CD14-positive monocyte (primary cell): Measurements from ENCODE around the gene RNF167. TPM values are rescaled to one million over a fixed set of nuclear protein-coding genes. Genes with fewer than 3 reads are reported as not detected.

Source experiments
- DNase-seq, 3 donors: peaks; one replicate each; pipeline ENCODE4 v3.0.0-alpha.2; 2011 to 2022
- H2AFZ ChIP-seq: 2 replicates; pipeline ENCODE4 v1.6.0; 2012; ENCODE audit warnings: mild to moderate bottlenecking, low read depth, low read length, inconsistent platforms; ENCODE audit not compliant: insufficient read depth, poor library complexity, severe bottlenecking
- H3K27ac ChIP-seq, 2 donors: 1 replicate in 1 of 2; 2 replicates in 1 of 2; pipeline ENCODE4 v1.5.1; 2012 to 2013; ENCODE audit warnings: low read length in 2 of 2, control low read depth in 1 of 2, inconsistent platforms in 1 of 2, low read depth in 1 of 2, mild to moderate bottlenecking in 1 of 2
- H3K27me3 ChIP-seq, 2 donors: one replicate each; pipeline versions ENCODE4 v1.6.0 to v1.6.1; 2011 to 2013; ENCODE audit warnings: low read length in 2 of 2; ENCODE audit not compliant: control insufficient read depth in 2 of 2, insufficient read depth in 2 of 2
- H3K36me3 ChIP-seq, 2 donors: replicated peaks in 1 of 2; 1 replicate in 1 of 2; 2 replicates in 1 of 2; pipeline versions ENCODE4 v1.5.1 to v1.6.1; 2012 to 2013; ENCODE audit warnings: low read length in 2 of 2, control low read depth in 1 of 2, inconsistent platforms in 1 of 2, mild to moderate bottlenecking in 1 of 2; ENCODE audit not compliant: insufficient read depth in 2 of 2, control insufficient read depth in 1 of 2
- H3K4me1 ChIP-seq, 2 donors: 1 replicate in 1 of 2; 2 replicates in 1 of 2; pipeline versions ENCODE4 v1.5.1 to v1.6.1; 2012 to 2013; ENCODE audit warnings: low read length in 2 of 2, control low read depth in 1 of 2, inconsistent platforms in 1 of 2, mild to moderate bottlenecking in 1 of 2, moderate library complexity in 1 of 2; ENCODE audit not compliant: insufficient read depth in 2 of 2, control insufficient read depth in 1 of 2
- H3K4me2 ChIP-seq: replicated peaks from 2 replicates; pipeline ENCODE3; 2012; ENCODE audit warnings: low read length, moderate library complexity, mild to moderate bottlenecking; ENCODE audit not compliant: poor library complexity, severe bottlenecking; ENCODE audit errors: extremely low read depth
- H3K4me3 ChIP-seq, 3 experiments: fragments of 200-600 bp in 1 of 3; sonication (generic) in 1 of 3; replicated peaks in 1 of 3; 1 replicate in 2 of 3; 2 replicates in 1 of 3; pipeline ENCODE4 v1.5.1; 2011 to 2013; ENCODE audit warnings: low read length in 3 of 3, mild to moderate bottlenecking in 3 of 3, control low read depth in 2 of 3, low read depth in 2 of 3, inconsistent platforms in 1 of 3, moderate library complexity in 1 of 3
- H3K79me2 ChIP-seq: 2 replicates; pipeline ENCODE4 v1.6.0; 2012; ENCODE audit warnings: mild to moderate bottlenecking, control low read depth, inconsistent platforms, low read length, moderate library complexity; ENCODE audit not compliant: insufficient read depth
- H3K9ac ChIP-seq: 2 replicates; pipeline ENCODE4 v1.6.0; 2017; ENCODE audit warnings: low read length, mild to moderate bottlenecking; ENCODE audit not compliant: insufficient read depth, poor library complexity, severe bottlenecking
- H3K9me3 ChIP-seq, 2 donors: replicated peaks in 1 of 2; 1 replicate in 1 of 2; 2 replicates in 1 of 2; pipeline versions ENCODE4 v1.5.1 to v1.6.1; 2012 to 2013; ENCODE audit warnings: low read length in 2 of 2, control low read depth in 1 of 2; ENCODE audit not compliant: control insufficient read depth in 1 of 2, insufficient read depth in 1 of 2
- H4K20me1 ChIP-seq: 2 replicates; pipeline ENCODE4 v1.6.0; 2012; ENCODE audit warnings: mild to moderate bottlenecking, low read length, control low read depth, moderate library complexity; ENCODE audit not compliant: insufficient read depth
- H3K27ac Mint-ChIP-seq, 7 donors: one replicate each; pipeline ENCODE4 v1.8.0; 2020; ENCODE audit warnings: mild to moderate bottlenecking in 7 of 7, mixed read lengths in 7 of 7, moderate library complexity in 6 of 7, inconsistent platforms in 2 of 7
- H3K27me3 Mint-ChIP-seq, 3 donors: one replicate each; pipeline ENCODE4 v1.8.0; 2021 to 2022; ENCODE audit warnings: low read depth in 3 of 3, mild to moderate bottlenecking in 3 of 3, mixed read lengths in 3 of 3, moderate library complexity in 3 of 3, inconsistent platforms in 1 of 3
- H3K36me3 Mint-ChIP-seq, 2 donors: one replicate each; pipeline ENCODE4 v1.8.0; 2020; ENCODE audit warnings: mixed read lengths in 2 of 2, inconsistent platforms in 1 of 2, mild to moderate bottlenecking in 1 of 2
- H3K4me1 Mint-ChIP-seq: one replicate; pipeline ENCODE4 v1.8.0; 2020; ENCODE audit warnings: mild to moderate bottlenecking, mixed read lengths
- H3K4me3 Mint-ChIP-seq, 2 donors: one replicate each; pipeline ENCODE4 v1.8.0; 2020; ENCODE audit warnings: mild to moderate bottlenecking in 2 of 2, mixed read lengths in 2 of 2, moderate library complexity in 1 of 2
- H3K9me3 Mint-ChIP-seq, 7 donors: one replicate each; pipeline ENCODE4 v1.8.0; 2020 to 2022; ENCODE audit warnings: mixed read lengths in 7 of 7, mild to moderate bottlenecking in 6 of 7, moderate library complexity in 6 of 7, inconsistent platforms in 2 of 7
- WGBS: methylation state at CpG from one replicate; pipeline ENCODE4 v1.1.5; 2013; ENCODE audit warnings: missing lambda C conversion rate; ENCODE audit not compliant: insufficient coverage; 5-methylcytosine and 5-hydroxymethylcytosine counted together
- intact Hi-C, 2 donors: fragments of 100-400 bp; cut with micrococcal nuclease; formaldehyde crosslinking; loops; one replicate each; pipeline versions ENCODE4 v1.15.0 to v1.15.1; 2023
- polyA plus RNA-seq, 3 donors: library from polyadenylated mRNA; depleted of rRNA in 1 of 3; unstranded in 2 of 3; stranded (reverse) in 1 of 3; fragments of 300-500 nt in 2 of 3; fragments of >200 nt in 1 of 3; fragmentation: Illumina TruSeq in 2 of 3; gene quantifications; 1 replicate in 2 of 3; 2 replicates in 1 of 3; pipeline ENCODE4 v1.2.3, GENCODE V29; 2012 to 2021
- TF ChIP-seq, protein P1 (sequence below): fragments of 200-600 bp; IDR thresholded peaks from one replicate; pipeline ENCODE4 v1.8.0; 2022; ENCODE audit warnings: antibody characterized with exemption, mild to moderate bottlenecking

The RNF167 gene
- polyA plus RNA-seq, 3 donors, result 17.2 to 105 (median 20.6) TPM

DNA sequence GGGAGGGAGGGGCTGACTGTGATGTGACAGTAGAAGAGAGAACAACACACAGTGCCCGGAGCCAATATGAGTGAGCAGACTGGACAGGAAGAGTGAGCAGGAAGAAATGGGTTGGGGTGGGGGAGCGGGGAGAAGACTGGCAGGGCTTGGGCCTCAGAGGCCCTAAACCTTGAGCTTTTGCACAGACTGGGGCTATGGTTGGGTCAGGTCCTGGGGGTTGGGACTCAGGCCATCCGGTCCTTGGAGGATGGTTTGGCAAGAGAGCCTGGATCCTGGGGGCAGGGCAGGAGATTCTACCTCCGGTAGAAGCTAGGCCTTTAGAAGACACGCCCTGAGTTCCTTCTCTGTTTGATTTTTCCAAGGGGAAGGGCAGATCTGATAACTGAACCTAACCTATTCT is 46.3 kb downstream of the RNF167 start:
- WGBS, result 33% methylated on average over 3 of the region's 5 CpGs
- Mint-ChIP-seq H3K4me3 (peak overlapping the region; percentile 92 to 96), H3K36me3 (peaks cover 35 to 46% of the 10 kb centered on the region in 2 donors), H3K27me3 (peaks cover 0 to 1% (median 0%) of the 10 kb centered on the region in 3 donors), H3K4me1 (peaks cover 55% of the 10 kb centered on the region), H3K27ac (peak overlapping the region; percentile 81 to 97 (median 96)), H3K9me3 (peaks cover 0 to 2% (median 0%) of the 10 kb centered on the region in 7 donors)
- Histone ChIP-seq H3K79me2 (peaks cover 34% of the 10 kb centered on the region), H3K9ac (peak overlapping the region; percentile 91), H3K4me2 (peak overlapping the region; percentile 98), H3K36me3 (peaks cover 10 to 36% of the 10 kb centered on the region in 2 donors), H3K4me1 (peaks cover 43 to 52% of the 10 kb centered on the region in 2 donors), H2AFZ (peak overlapping the region; percentile 94), H3K4me3 (peak overlapping the region; percentile 78 to 99 (median 81)), H4K20me1 (peaks cover 6% of the 10 kb centered on the region), H3K9me3 (no peaks in the 10 kb centered on the region), H3K27me3 (no peaks in the 10 kb centered on the region), H3K27ac (peak overlapping the region; percentile 77 to 95)
- TF ChIP-seq, protein P1, sequence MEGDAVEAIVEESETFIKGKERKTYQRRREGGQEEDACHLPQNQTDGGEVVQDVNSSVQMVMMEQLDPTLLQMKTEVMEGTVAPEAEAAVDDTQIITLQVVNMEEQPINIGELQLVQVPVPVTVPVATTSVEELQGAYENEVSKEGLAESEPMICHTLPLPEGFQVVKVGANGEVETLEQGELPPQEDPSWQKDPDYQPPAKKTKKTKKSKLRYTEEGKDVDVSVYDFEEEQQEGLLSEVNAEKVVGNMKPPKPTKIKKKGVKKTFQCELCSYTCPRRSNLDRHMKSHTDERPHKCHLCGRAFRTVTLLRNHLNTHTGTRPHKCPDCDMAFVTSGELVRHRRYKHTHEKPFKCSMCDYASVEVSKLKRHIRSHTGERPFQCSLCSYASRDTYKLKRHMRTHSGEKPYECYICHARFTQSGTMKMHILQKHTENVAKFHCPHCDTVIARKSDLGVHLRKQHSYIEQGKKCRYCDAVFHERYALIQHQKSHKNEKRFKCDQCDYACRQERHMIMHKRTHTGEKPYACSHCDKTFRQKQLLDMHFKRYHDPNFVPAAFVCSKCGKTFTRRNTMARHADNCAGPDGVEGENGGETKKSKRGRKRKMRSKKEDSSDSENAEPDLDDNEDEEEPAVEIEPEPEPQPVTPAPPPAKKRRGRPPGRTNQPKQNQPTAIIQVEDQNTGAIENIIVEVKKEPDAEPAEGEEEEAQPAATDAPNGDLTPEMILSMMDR, result no peak
- intact Hi-C loops, result loop anchor here (5.0 kb wide), 2 partner anchors 34 to 79 kb away; partner anchors contain the start of gene ENO3 (in 1 of the 2)
- peak in 2 of 3 donors; percentile 39 to 67 for DNase-seq

DNA sequence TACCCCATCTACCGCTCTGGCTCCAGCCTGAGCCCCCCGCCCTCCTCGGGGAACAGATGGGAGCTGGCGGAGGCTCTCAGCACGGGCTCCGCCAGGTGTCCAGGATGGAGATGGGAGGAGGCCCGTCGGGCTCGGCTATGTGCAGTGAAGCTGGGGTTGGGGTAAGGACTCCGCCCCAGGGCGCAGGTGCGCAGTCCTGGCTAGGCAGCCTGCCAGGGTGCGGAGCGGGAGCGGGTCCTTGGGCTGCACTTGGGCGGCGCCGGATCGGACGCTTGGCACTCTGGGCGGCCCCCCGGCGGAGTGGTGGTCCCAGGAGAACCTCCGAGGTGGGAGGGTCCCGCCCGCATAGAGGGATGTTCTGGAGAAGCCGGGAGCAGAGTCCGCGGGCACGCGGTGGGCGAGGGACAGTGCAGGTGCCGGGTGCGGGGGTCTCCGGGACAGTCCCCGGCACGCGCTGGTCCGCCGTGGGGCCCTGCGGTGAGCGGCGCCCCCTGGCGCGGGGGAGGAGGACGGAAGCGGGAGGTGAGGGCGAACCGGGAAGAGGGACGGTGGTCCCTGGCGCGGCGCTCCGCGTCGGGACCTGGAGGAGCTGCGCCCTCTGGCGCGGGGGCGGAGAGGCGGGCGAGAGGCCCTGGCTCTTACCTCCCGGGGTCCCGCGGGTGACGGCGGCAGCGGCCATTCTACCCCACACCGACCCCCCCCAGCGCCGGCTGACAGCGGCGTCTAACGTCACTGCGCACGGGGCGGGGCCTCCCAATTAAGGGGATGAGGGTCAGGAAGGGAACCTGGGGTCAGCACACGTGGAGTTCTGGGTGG is 47.1 kb downstream of the RNF167 start, which contains the start of gene CAMTA2:
TSS of gene CAMTA2 (minus strand) at position 725 of the 816 bp plus-strand sequence. CDS start 1,453 bp downstream, outside the sequence.
- H3K4me1 ChIP-seq, result peaks cover 35 to 45% of the 10 kb centered on the region in 2 donors
- H2AFZ ChIP-seq, result peak within 1 kb of the TSS; percentile 94
- peaks cover 4% of the 10 kb centered on the region for H4K20me1 ChIP-seq
- H3K36me3 ChIP-seq, result peaks cover 10 to 28% of the 10 kb centered on the region in 2 donors
- peaks cover 33% of the 10 kb centered on the region for H3K79me2 ChIP-seq
- TF ChIP-seq, protein P1, result peak; percentile 93
- H3K9me3 ChIP-seq, result no peaks in the 10 kb centered on the region
- peak within 1 kb of the TSS; percentile 98 for H3K4me2 ChIP-seq
- peaks cover 0 to 2% (median 0%) of the 10 kb centered on the region in 7 donors for H3K9me3 Mint-ChIP-seq
- intact Hi-C loops, result loop anchor here (5.0 kb wide), 2 partner anchors 35 to 80 kb away; partner anchors contain the start of gene ENO3 (in 1 of the 2)
- peak within 1 kb of the TSS; percentile 91 for H3K9ac ChIP-seq
- peak within 1 kb of the TSS; percentile 77 to 95 for H3K27ac ChIP-seq
- peak within 1 kb of the TSS; percentile 92 to 96 for H3K4me3 Mint-ChIP-seq
- peaks cover 47% of the 10 kb centered on the region for H3K4me1 Mint-ChIP-seq
- no peaks in the 10 kb centered on the region for H3K27me3 ChIP-seq
- peaks cover 0 to 1% (median 0%) of the 10 kb centered on the region in 3 donors for H3K27me3 Mint-ChIP-seq
- DNase-seq, result peak; percentile 78 to 82 (median 82)
- H3K4me3 ChIP-seq, result peak within 1 kb of the TSS; percentile 78 to 99 (median 81)
- peaks cover 31 to 38% of the 10 kb centered on the region in 2 donors for H3K36me3 Mint-ChIP-seq
- WGBS, result under 1% methylated on average over 68 of the region's 78 CpGs
- H3K27ac Mint-ChIP-seq, result peak within 1 kb of the TSS; percentile 84 to 97 (median 96)
